Mesendoderm (in vitro differentiated cells): ENCODE data around the gene TNFAIP8L2.

ENCODE experiments used
- DNase-seq: peaks from one replicate; pipeline ENCODE4 v3.0.0; 2013
- H2AK5ac ChIP-seq: 2 replicates; pipeline ENCODE4 v1.6.1; 2013; ENCODE audit warnings: low read length, inconsistent platforms
- H2BK120ac ChIP-seq: 2 replicates; pipeline ENCODE4 v1.6.1; 2013; ENCODE audit warnings: low read depth, mild to moderate bottlenecking, low read length, moderate library complexity, mixed read lengths
- H2BK15ac ChIP-seq: replicated peaks from 2 replicates; pipeline ENCODE4 v1.6.1; 2013; ENCODE audit warnings: low read depth, mild to moderate bottlenecking, moderate library complexity
- H2BK5ac ChIP-seq: 2 replicates; pipeline ENCODE4 v1.6.1; 2013; ENCODE audit warnings: low read length, inconsistent platforms
- H3K18ac ChIP-seq: 2 replicates; pipeline ENCODE4 v1.6.1; 2013; ENCODE audit warnings: mild to moderate bottlenecking, low read length, mixed read lengths
- H3K23ac ChIP-seq: one replicate; pipeline ENCODE4 v1.6.1; 2013; ENCODE audit warnings: low read length
- H3K27ac ChIP-seq: 2 replicates; pipeline ENCODE4 v1.5.1; 2013; ENCODE audit warnings: low read depth, mild to moderate bottlenecking, inconsistent platforms, low read length, moderate library complexity
- H3K27me3 ChIP-seq: 2 replicates; pipeline ENCODE4 v1.6.1; 2013; ENCODE audit warnings: low read length, control low read depth, mild to moderate bottlenecking, inconsistent platforms; ENCODE audit not compliant: insufficient read depth, poor library complexity
- H3K36me3 ChIP-seq: 2 replicates; pipeline ENCODE4 v1.6.1; 2013; ENCODE audit warnings: low read length, inconsistent platforms; ENCODE audit not compliant: control insufficient read depth, insufficient read depth
- H3K4ac ChIP-seq: one replicate; pipeline ENCODE4 v1.6.1; 2013; ENCODE audit warnings: low read depth, mild to moderate bottlenecking, low read length, moderate library complexity
- H3K4me1 ChIP-seq: 2 replicates; pipeline ENCODE4 v1.6.1; 2013; ENCODE audit warnings: low read depth, low read length, inconsistent platforms; ENCODE audit not compliant: control insufficient read depth
- H3K4me2 ChIP-seq: 2 replicates; pipeline ENCODE4 v1.6.1; 2013; ENCODE audit warnings: low read length
- H3K4me3 ChIP-seq: 2 replicates; pipeline ENCODE4 v1.5.1; 2013; ENCODE audit warnings: mild to moderate bottlenecking, low read length
- H3K56ac ChIP-seq: one replicate; pipeline ENCODE4 v1.6.1; 2013; ENCODE audit warnings: low read length
- H3K79me1 ChIP-seq: 2 replicates; pipeline ENCODE4 v1.6.1; 2013; ENCODE audit warnings: low read length, inconsistent platforms
- H3K79me2 ChIP-seq: 2 replicates; pipeline ENCODE4 v1.6.1; 2013; ENCODE audit warnings: mild to moderate bottlenecking, low read length; ENCODE audit not compliant: control insufficient read depth, insufficient read depth
- H3K9ac ChIP-seq: 2 replicates; pipeline ENCODE4 v1.6.1; 2013; ENCODE audit warnings: low read length, inconsistent platforms
- H4K5ac ChIP-seq: one replicate; pipeline ENCODE4 v1.6.1; 2013; ENCODE audit warnings: low read length
- H4K8ac ChIP-seq: one replicate; pipeline ENCODE4 v1.6.1; 2013; ENCODE audit warnings: low read depth, mild to moderate bottlenecking, control low read depth, low read length, moderate library complexity
- WGBS: extraction: QIAGEN DNeasy Blood & Tissue Kit; methylation state at CpG from one replicate; pipeline ENCODE4 v1.1.7; 2013; ENCODE audit warnings: low lambda C conversion rate, missing lambda C conversion rate; ENCODE audit not compliant: insufficient coverage; ENCODE audit errors: extremely low coverage; 5-methylcytosine and 5-hydroxymethylcytosine counted together

The TNFAIP8L2 gene

DNA sequence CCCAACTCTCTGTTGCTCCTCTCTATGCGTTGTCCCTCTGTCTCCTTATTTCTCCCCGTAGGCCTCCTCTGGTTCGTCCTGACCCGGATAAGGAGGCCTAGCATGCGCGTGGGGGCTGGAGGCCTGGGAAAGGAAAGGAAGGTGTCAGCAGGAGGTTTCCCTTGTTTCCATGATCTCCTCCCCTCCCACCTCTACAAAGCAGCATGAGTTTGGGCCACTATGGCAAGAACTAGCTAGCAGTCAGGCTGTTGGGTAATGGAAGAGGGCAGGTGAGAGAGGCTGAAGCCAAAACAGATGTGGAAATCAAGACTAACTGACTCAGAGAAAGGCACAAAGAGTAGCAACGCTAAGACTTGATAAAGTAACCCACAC lies 9.3 kb upstream of the TNFAIP8L2 start:
- Histone ChIP-seq H2AK5ac (no peak overlapping the region), H2BK120ac (no peak overlapping the region), H3K9ac (peak overlapping the region; percentile 74), H3K23ac (no peak overlapping the region), H3K4ac (no peak overlapping the region), H4K5ac (no peak overlapping the region), H3K4me1 (peaks cover 22% of the 10 kb centered on the region), H3K36me3 (no peaks in the 10 kb centered on the region), H3K79me1 (peaks cover 2% of the 10 kb centered on the region), H3K56ac (peak overlapping the region; percentile 85), H3K18ac (no peak overlapping the region), H2BK5ac (no peak overlapping the region), H3K79me2 (no peaks in the 10 kb centered on the region), H3K27ac (no peak overlapping the region), H2BK15ac (no peak overlapping the region), H3K4me3 (peak overlapping the region; percentile 48), H3K27me3 (no peaks in the 10 kb centered on the region), H4K8ac (no peak overlapping the region), H3K4me2 (peak overlapping the region; percentile 94)
- no CpG with 5 or more reads among the region's 7 CpGs for WGBS
- peak; percentile 53 for DNase-seq

DNA sequence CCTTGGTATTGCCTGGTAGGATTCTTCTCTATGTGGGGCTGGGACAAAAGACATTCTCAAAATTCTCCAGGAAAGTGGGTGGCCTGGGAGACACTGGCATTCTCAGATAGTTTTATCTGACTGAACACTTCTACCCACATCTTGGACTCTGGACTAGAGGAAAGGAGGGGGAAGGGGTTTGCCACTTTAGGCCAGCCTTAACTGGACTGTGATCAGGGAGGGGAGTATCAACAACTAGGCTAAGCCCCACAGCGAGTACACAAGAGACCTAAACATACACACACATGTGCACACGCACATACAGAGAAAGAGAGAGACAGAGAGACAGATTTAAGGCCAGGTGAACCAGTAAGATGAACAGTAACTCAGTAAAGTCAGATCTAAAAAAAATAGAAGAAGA lies 8.8 kb upstream of the TNFAIP8L2 start:
- Histone ChIP-seq H3K79me1 (peaks cover 2% of the 10 kb centered on the region), H3K9ac (no peak overlapping the region), H2BK15ac (no peak overlapping the region), H3K23ac (no peak overlapping the region), H3K4ac (no peak overlapping the region), H2AK5ac (no peak overlapping the region), H3K27me3 (no peaks in the 10 kb centered on the region), H3K79me2 (no peaks in the 10 kb centered on the region), H3K27ac (no peak overlapping the region), H3K4me3 (no peak overlapping the region), H3K4me1 (peaks cover 22% of the 10 kb centered on the region), H2BK5ac (no peak overlapping the region), H3K18ac (no peak overlapping the region), H3K56ac (no peak overlapping the region), H4K8ac (no peak overlapping the region), H4K5ac (no peak overlapping the region), H3K4me2 (no peak overlapping the region), H3K36me3 (no peaks in the 10 kb centered on the region), H2BK120ac (no peak overlapping the region)
- DNase-seq = no peak
- WGBS = no CpG with 5 or more reads among the region's 2 CpGs

DNA sequence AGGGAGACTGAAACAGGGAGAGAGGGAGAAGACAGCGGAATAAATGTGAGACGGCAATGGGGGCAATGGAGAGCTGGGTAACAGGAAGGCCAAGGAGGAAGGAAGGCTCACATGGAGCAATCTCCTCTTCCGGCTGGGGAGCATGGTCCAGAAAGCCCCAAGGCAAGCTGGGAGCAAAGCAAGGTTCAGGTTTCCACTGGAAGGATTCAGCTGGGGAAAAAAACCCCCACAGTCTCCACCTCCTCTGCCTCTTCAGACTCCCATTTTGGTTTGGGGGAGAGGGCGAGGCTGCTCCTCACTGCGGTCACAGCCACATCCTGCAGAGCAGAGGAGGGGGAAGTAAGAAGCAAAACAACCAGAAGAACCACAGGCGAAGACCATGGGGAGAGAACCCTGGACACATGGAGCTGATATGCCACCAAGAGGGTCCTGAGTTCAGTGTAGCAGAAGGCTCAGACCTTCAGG lies 650 bp downstream of the TNFAIP8L2 start:
- no peak overlapping the region for H2BK15ac ChIP-seq
- H4K8ac ChIP-seq = no peak overlapping the region
- WGBS = no CpG with 5 or more reads among the region's 6 CpGs

DNA sequence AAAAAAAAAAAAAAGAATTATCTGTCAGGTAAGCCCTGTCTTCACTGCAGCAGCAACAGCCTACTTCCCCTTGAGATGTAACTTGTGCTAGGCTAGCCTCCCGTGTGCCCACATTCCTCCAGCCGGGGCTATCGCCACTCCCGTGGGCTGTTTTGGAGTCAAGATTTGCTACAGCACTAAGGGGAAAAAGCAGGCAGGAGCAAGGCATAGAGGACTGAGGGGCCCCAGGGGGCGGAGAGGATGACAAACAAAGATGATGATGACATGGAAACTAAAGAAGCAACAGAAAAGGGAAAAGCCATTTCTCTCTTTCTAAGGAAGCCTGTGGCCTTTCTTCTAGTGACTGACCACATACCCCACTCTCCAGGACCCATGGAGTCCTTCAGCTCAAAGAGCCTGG lies 1.9 kb downstream of the TNFAIP8L2 start:
- Histone ChIP-seq H3K23ac (no peak overlapping the region), H2BK15ac (no peak overlapping the region), H3K4me1 (no peaks in the 10 kb centered on the region), H3K79me2 (no peaks in the 10 kb centered on the region), H3K36me3 (no peaks in the 10 kb centered on the region), H3K4me3 (no peak overlapping the region), H3K4me2 (no peak overlapping the region), H3K79me1 (no peaks in the 10 kb centered on the region), H2AK5ac (no peak overlapping the region), H3K27me3 (no peaks in the 10 kb centered on the region), H4K8ac (no peak overlapping the region), H2BK120ac (no peak overlapping the region), H3K18ac (no peak overlapping the region), H3K4ac (no peak overlapping the region), H3K9ac (no peak overlapping the region), H4K5ac (no peak overlapping the region), H2BK5ac (no peak overlapping the region), H3K27ac (no peak overlapping the region), H3K56ac (no peak overlapping the region)
- no peak for DNase-seq
- no CpG with 5 or more reads among the region's 5 CpGs for WGBS

More for the DNA sequence above, 650 bp downstream of the TNFAIP8L2 start:
- no peak overlapping the region for H3K4me3 ChIP-seq
- no peak overlapping the region for H4K5ac ChIP-seq
- no peak overlapping the region for H2AK5ac ChIP-seq
- no peak overlapping the region for H3K4me2 ChIP-seq
- H3K23ac ChIP-seq = no peak overlapping the region
- H3K4me1 ChIP-seq = no peaks in the 10 kb centered on the region
- H2BK5ac ChIP-seq = no peak overlapping the region
- DNase-seq = no peak
- no peak overlapping the region for H3K9ac ChIP-seq
- no peak overlapping the region for H2BK120ac ChIP-seq
- no peak overlapping the region for H3K27ac ChIP-seq
- no peak overlapping the region for H3K18ac ChIP-seq
- H3K27me3 ChIP-seq = no peaks in the 10 kb centered on the region
- no peaks in the 10 kb centered on the region for H3K36me3 ChIP-seq
- no peak overlapping the region for H3K4ac ChIP-seq
- H3K79me2 ChIP-seq = no peaks in the 10 kb centered on the region
- no peaks in the 10 kb centered on the region for H3K79me1 ChIP-seq
- H3K56ac ChIP-seq = no peak overlapping the region

DNA sequence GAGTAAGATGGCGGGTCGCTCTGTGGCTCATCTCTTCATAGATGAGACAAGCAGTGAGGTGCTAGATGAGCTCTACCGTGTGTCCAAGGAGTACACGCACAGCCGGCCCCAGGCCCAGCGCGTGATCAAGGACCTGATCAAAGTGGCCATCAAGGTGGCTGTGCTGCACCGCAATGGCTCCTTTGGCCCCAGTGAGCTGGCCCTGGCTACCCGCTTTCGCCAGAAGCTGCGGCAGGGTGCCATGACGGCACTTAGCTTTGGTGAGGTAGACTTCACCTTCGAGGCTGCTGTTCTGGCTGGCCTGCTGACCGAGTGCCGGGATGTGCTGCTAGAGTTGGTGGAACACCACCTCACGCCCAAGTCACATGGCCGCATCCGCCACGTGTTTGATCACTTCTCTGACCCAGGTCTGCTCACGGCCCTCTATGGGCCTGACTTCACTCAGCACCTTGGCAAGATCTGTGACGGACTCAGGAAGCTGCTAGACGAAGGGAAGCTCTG lies 2.4 kb downstream of the TNFAIP8L2 start:
- Histone ChIP-seq H3K79me2 (no peaks in the 10 kb centered on the region), H4K5ac (no peak overlapping the region), H4K8ac (no peak overlapping the region), H3K18ac (no peak overlapping the region), H3K27ac (no peak overlapping the region), H3K23ac (no peak overlapping the region), H3K4me1 (no peaks in the 10 kb centered on the region), H3K9ac (no peak overlapping the region), H3K4ac (no peak overlapping the region), H3K36me3 (no peaks in the 10 kb centered on the region), H3K79me1 (no peaks in the 10 kb centered on the region), H3K4me2 (no peak overlapping the region), H3K56ac (no peak overlapping the region), H2AK5ac (no peak overlapping the region), H3K27me3 (no peaks in the 10 kb centered on the region), H2BK15ac (no peak overlapping the region), H3K4me3 (no peak overlapping the region), H2BK5ac (no peak overlapping the region), H2BK120ac (no peak overlapping the region)
- WGBS = no CpG with 5 or more reads among the region's 22 CpGs
- peak; percentile 57 for DNase-seq

DNA sequence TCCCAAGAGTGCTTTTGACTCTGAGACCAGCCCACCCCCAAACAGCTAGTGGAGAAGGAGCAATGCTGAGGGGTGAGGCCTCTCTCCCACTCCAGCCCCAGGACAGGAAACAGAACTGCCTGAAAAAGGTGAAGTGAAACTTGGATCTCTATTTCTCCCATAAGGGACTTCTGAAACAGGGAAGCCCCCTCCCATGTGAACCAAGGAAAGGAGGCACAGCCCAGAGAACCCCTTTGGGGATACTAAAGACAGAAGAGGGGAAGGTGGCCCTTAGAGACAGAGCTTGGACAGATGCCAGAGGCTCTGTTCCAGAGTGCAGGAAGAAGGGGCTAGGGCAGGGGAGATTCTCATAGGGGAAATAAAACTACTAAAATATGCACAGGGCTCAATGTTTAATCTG lies 2.9 kb downstream of the TNFAIP8L2 start:
- Histone ChIP-seq H3K4me3 (no peak overlapping the region), H4K8ac (no peak overlapping the region), H2AK5ac (no peak overlapping the region), H3K18ac (no peak overlapping the region), H3K27me3 (no peaks in the 10 kb centered on the region), H3K27ac (no peak overlapping the region), H3K4ac (no peak overlapping the region), H3K4me2 (no peak overlapping the region), H3K56ac (no peak overlapping the region), H3K23ac (no peak overlapping the region), H3K4me1 (no peaks in the 10 kb centered on the region), H2BK120ac (no peak overlapping the region), H2BK5ac (no peak overlapping the region), H3K36me3 (no peaks in the 10 kb centered on the region), H3K9ac (no peak overlapping the region), H2BK15ac (no peak overlapping the region), H4K5ac (no peak overlapping the region), H3K79me2 (no peaks in the 10 kb centered on the region), H3K79me1 (no peaks in the 10 kb centered on the region)
- no peak for DNase-seq
